ENCODE measurements around the gene LRRC56. TPM values are rescaled to one million over a fixed set of nuclear protein-coding genes. Genes with fewer than 3 reads are reported as not detected.

LRRC56 gene
- total RNA-seq, 2 experiments from 2014 or later = 2.4 TPM

DNA sequence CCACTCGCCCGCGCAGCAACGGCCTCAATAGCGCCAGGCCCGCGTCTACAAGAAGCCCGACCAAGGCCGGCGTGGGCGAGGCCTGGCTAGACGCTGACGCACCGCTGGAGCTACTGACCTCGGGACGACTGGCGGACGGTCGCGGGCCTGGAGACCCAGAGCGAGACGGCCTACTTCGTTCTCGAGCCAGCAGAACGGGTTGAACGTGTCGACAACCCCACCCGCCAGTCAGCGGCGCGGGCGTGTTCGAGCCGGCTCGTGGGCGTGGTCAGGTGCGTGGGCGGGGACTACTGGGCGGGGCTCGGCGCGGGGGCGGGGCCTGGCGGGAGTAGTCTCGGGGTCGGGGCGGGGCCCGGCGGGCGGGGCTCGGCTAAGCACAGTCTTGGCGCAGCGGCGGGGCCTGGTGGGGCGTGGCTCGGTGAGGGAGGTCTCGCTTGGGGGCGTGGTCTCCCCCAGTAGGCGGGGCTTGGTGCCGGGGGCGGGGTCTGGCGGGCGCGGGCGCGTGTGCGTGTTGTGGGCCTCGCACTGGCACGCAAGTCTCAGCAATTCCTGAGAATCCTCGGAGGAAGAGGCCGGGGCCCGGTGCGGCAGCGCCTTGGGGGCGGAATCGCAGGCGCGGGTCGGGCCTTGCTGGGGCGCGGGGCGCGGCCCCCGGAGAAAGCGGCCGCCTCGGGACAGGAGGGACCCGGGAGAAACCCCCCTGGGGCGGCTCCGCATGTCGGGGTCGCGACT lies 30.2 kb upstream of the LRRC56 start, which contains the start of gene RNH1:
TSS of gene RNH1 (minus strand) at position 248 of the 732 bp plus-strand sequence. CDS start 5,080 bp downstream, outside the sequence.
- H3K27me3 Mint-ChIP-seq = peaks cover 4% of the 10 kb centered on the region
- intact Hi-C loops (cut with DNase I, micrococcal nuclease) = loop anchor here (1.0 to 10.0 kb wide), 9 partner anchors 11 to 300 kb away; partner anchors contain the start of genes PSMD13 (in 2 of the 2), PTDSS2 (in 2 of the 2), SIRT3 (in 2 of the 2) and BET1L (in 1 of the 2)
- no peaks in the 10 kb centered on the region for H3K9me3 Mint-ChIP-seq
- H3K27ac Mint-ChIP-seq = peak within 1 kb of the TSS; percentile 100
- Histone ChIP-seq H3K36me3 (ENCODE audit: insufficient read depth, low read length) (peaks cover 11% of the 10 kb centered on the region), H3K4me1 (ENCODE audit: insufficient read depth, low read length) (peaks cover 51% of the 10 kb centered on the region), H3K4me3 (ENCODE audit: low read length) (peak within 1 kb of the TSS; percentile 78), H3K9me3 (ENCODE audit: control insufficient read depth in 1 of 2, insufficient read depth in 1 of 2, low read length in 2 of 2) (no peaks in the 10 kb centered on the region), H3K27me3 (ENCODE audit: control insufficient read depth in 1 of 2, insufficient read depth in 2 of 2, low read length in 2 of 2) (no peaks in the 10 kb centered on the region), H3K27ac (ENCODE audit: low read depth in 1 of 2, low read length in 2 of 2) (peak within 1 kb of the TSS; percentile 100)
- H3K4me3 Mint-ChIP-seq = peak within 1 kb of the TSS; percentile 97
- CTCF ChIA-PET = interaction anchor here (1.1 to 2.7 kb wide), 4 partner anchors 11 to 100 kb away, joined by 3 to 11 read pairs (median 7); partner anchors contain the start of gene PTDSS2
- TF ChIP-seq, protein P1, sequence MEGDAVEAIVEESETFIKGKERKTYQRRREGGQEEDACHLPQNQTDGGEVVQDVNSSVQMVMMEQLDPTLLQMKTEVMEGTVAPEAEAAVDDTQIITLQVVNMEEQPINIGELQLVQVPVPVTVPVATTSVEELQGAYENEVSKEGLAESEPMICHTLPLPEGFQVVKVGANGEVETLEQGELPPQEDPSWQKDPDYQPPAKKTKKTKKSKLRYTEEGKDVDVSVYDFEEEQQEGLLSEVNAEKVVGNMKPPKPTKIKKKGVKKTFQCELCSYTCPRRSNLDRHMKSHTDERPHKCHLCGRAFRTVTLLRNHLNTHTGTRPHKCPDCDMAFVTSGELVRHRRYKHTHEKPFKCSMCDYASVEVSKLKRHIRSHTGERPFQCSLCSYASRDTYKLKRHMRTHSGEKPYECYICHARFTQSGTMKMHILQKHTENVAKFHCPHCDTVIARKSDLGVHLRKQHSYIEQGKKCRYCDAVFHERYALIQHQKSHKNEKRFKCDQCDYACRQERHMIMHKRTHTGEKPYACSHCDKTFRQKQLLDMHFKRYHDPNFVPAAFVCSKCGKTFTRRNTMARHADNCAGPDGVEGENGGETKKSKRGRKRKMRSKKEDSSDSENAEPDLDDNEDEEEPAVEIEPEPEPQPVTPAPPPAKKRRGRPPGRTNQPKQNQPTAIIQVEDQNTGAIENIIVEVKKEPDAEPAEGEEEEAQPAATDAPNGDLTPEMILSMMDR (IDR thresholded peaks at IDR 0.05) = no peak
- H3K4me1 Mint-ChIP-seq (ENCODE audit: low read depth) = peaks cover 24% of the 10 kb centered on the region
- ATAC-seq (ENCODE audit: poor library complexity) (peak; percentile 77), DNase-seq (peak; percentile 97 to 100 (median 99))
- peaks cover 31% of the 10 kb centered on the region for H3K36me3 Mint-ChIP-seq (ENCODE audit: low read depth)
- POLR2A ChIA-PET = interaction anchor here (0.7 to 2.4 kb wide), 27 partner anchors 10 to 312 kb away, joined by 3 to 50 read pairs (median 6); partner anchors contain the start of genes ANO9, BET1L, HRAS and PHRF1

DNA sequence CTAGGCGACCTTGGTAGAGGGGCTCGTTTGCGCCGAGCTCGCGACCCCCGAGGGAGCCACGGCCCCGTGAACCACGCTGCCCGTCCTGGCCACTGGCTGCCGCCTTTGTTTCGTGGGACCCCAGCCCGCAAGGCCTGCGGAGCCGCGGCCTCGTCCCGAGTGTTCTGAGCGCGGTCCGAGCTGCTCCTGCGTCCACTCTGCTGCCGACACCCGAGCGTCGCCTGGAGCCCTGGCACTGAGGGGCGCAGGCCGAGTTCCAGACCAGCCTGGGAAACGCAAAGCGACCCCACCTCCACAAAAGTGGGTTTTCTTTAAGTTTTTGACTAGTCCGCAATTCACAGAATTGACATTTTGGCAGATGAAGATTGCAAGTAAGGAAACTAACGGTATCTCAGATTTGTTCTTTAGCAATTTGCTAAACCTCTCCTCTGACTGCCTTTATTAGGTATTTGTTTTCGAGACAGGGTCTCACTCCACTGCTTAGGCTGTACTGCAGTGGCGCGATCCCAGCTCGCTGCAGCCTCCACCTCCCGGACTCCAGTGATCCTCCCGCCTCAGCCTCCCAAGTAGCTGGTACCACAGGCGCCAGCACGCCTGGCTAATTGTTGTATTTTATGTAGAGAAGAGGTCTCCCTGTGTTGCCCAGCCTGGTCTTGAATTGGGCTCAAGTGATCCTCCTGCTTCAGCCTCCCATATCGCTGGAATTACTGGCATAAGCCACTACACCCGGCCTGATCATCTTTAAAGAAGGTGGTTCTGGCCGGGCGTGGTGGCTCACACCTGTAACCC lies 29.4 kb upstream of the LRRC56 start:
- ChIA-PET POLR2A (interaction anchor here (1.6 to 2.4 kb wide), 3 partner anchors 10 to 300 kb away, joined by 4 to 50 read pairs (median 23); partner anchors contain the start of genes BET1L and RIC8A), CTCF (no interaction called here)
- H3K27ac ChIP-seq (ENCODE audit: low read depth in 1 of 2, low read length in 2 of 2) = peak overlapping the region in 1 of 2 donors; percentile 21
- peaks cover 44% of the 10 kb centered on the region for H3K4me1 ChIP-seq (ENCODE audit: insufficient read depth, low read length)
- peak overlapping the region; percentile 71 for H3K27ac Mint-ChIP-seq
- peak overlapping the region; percentile 97 for H3K4me3 Mint-ChIP-seq
- no peaks in the 10 kb centered on the region for H3K27me3 ChIP-seq (ENCODE audit: control insufficient read depth in 1 of 2, insufficient read depth in 2 of 2, low read length in 2 of 2)
- TF ChIP-seq, protein P1 (IDR thresholded peaks at IDR 0.05) = no peak
- peaks cover 38% of the 10 kb centered on the region for H3K36me3 Mint-ChIP-seq (ENCODE audit: low read depth)
- peaks cover 4% of the 10 kb centered on the region for H3K27me3 Mint-ChIP-seq
- H3K9me3 ChIP-seq (ENCODE audit: control insufficient read depth in 1 of 2, insufficient read depth in 1 of 2, low read length in 2 of 2) = no peaks in the 10 kb centered on the region
- H3K9me3 Mint-ChIP-seq = no peaks in the 10 kb centered on the region
- intact Hi-C loops (cut with DNase I, micrococcal nuclease) = loop anchor here (1.0 to 10.0 kb wide), 8 partner anchors 10 to 301 kb away; partner anchors contain the start of genes PSMD13 (in 2 of the 2), SIRT3 (in 2 of the 2), BET1L (in 1 of the 2) and HRAS (in 1 of the 2)
- peaks cover 24% of the 10 kb centered on the region for H3K4me1 Mint-ChIP-seq (ENCODE audit: low read depth)
- peaks cover 11% of the 10 kb centered on the region for H3K36me3 ChIP-seq (ENCODE audit: insufficient read depth, low read length)
- DNase-seq (no peak), ATAC-seq (ENCODE audit: poor library complexity) (no peak)
- peak overlapping the region; percentile 34 for H3K4me3 ChIP-seq (ENCODE audit: low read length)

DNA sequence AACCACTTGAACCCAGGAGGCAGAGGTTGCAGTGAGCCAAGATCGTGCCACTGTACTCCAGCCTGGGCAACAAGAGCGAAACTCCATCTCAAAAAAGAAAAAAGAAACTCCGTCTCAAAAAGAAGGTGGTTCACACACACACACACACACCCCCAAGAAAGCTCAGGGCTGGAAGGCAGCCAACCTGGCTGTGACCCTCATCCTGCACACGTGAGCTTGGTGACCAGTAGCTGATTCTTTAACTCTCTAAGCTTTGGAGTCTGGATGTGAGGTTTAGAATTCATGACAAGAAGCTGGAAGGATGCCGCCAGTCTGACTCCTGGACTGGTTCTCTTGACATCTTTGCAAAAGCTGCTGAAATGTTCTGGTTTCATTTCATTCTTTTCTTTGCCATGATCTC lies 28.4 kb upstream of the LRRC56 start:
- peak overlapping the region; percentile 68 for H3K4me3 Mint-ChIP-seq

More for the DNA sequence above, 28.4 kb upstream of the LRRC56 start:
- peaks cover 4% of the 10 kb centered on the region for H3K27me3 Mint-ChIP-seq
- H3K27ac Mint-ChIP-seq = peak overlapping the region; percentile 71
- no peaks in the 10 kb centered on the region for H3K9me3 Mint-ChIP-seq
- ATAC-seq (ENCODE audit: poor library complexity) (no peak), DNase-seq (no peak)
- H3K4me1 Mint-ChIP-seq (ENCODE audit: low read depth) = peaks cover 20% of the 10 kb centered on the region
- H3K27me3 ChIP-seq (ENCODE audit: control insufficient read depth in 1 of 2, insufficient read depth in 2 of 2, low read length in 2 of 2) = no peaks in the 10 kb centered on the region
- TF ChIP-seq, protein P1 (IDR thresholded peaks at IDR 0.05) = no peak
- H3K4me1 ChIP-seq (ENCODE audit: insufficient read depth, low read length) = peaks cover 34% of the 10 kb centered on the region
- no peaks in the 10 kb centered on the region for H3K9me3 ChIP-seq (ENCODE audit: control insufficient read depth in 1 of 2, insufficient read depth in 1 of 2, low read length in 2 of 2)
- peaks cover 11% of the 10 kb centered on the region for H3K36me3 ChIP-seq (ENCODE audit: insufficient read depth, low read length)
- ChIA-PET POLR2A (no interaction called here), CTCF (no interaction called here)
- H3K36me3 Mint-ChIP-seq (ENCODE audit: low read depth) = peaks cover 44% of the 10 kb centered on the region
- no peak overlapping the region for H3K4me3 ChIP-seq (ENCODE audit: low read length)
- intact Hi-C loops (cut with DNase I, micrococcal nuclease) = loop anchor here (5.0 to 10.0 kb wide), 3 partner anchors 54 to 302 kb away; partner anchors contain the start of genes BET1L (in 1 of the 2), PTDSS2 (in 1 of the 2), RIC8A (in 1 of the 2) and SLC25A22 (in 1 of the 2)
- H3K27ac ChIP-seq (ENCODE audit: low read depth in 1 of 2, low read length in 2 of 2) = no peak overlapping the region

Measured in CD4-positive, alpha-beta T cell (primary cell).